Measurements from ENCODE around the gene GALNT10.

GALNT10 gene

GRCh38 chr5:154447089-154447725 lies 256.7 kb downstream of the GALNT10 start:
- no peak for DNase-seq

GRCh38 chr5:154449786-154450185 lies 259.3 kb downstream of the GALNT10 start:
- no peak for DNase-seq

- no peak for DNase-seq
These were observed 261.4 kb downstream of the GALNT10 start for GRCh38 chr5:154451957-154452356.

DNA sequence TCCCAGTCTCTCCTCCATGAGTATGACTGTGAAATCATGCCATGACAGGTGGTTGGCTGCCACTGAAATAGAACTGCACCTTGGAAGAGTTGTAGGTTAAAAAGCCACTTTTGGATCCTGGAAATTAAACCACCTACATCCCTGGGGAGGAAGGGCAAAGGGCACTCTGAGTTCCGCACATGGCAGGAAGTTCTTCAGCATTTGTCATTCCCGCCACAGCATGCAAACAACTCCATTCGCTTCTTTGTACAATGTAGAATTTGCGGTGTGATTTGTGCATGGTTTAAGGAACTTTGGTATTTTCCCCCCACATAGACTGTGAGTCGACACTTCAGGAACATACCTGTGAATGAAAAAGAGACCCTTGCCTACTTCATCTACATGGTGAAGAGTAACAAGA lies 265.1 kb downstream of the GALNT10 start:
- no peak for DNase-seq

DNA sequence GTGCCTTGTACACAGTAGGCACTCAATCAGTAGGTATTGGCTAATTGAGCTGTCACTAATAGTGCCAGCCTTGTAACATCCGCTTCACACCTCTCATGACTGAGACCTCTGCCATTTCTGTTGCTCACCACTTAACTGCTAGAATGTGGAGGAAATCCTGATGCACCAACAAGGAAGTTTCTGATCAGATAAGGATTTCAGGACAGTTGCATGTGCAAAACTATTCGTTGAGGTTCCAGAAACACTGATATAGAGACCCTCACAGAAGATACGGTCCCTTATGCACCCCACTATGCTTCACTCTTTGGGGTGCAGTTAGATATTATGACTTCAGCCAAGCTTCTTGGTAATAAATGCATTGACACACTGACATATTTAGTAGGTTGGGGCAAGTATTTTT lies 266.0 kb downstream of the GALNT10 start:
- no peak for DNase-seq

DNA sequence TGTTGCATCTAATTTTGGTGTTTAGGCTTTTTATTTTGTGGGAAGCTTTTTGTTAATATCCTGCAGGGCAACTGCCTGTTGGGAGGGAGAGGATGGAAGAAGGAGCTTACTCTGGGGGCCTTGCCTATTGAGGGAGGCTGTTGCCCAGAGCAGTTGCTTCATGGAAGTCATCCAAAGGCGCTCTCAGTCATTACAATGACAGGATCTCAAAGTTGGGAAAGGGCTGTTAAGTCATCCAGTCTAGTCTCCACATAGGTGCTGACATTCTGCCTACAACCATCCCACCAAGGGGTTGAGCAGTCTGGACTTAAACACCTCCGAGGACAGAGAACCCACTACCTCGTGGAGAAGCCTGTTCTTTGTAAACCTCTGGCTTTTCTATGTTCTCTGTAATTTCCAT lies 268.5 kb downstream of the GALNT10 start:
- no peak for DNase-seq

- DNase-seq = no peak
These were observed 269.6 kb downstream of the GALNT10 start for GRCh38 chr5:154460172-154460571.

DNA sequence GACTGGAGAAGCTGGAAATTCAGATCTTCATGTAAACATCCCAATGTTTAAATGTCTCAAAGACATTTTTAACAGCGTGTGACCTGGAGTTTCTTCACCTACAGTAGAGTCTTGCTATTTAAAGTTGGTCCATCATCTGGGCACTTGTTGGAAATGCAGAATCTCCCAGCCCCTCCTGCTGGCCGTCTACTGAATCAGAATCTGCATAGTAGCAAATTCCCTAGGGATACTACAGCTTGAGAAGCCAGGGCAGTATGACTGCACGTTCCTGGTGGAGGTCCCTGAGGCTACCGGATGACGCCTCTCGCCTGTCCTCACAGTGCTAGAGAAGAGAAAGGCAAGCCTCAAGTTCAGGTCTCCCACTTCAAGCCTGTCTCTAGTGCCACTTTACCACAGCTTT lies 271.0 kb downstream of the GALNT10 start:
- DNase-seq = peak; percentile 30

DNA sequence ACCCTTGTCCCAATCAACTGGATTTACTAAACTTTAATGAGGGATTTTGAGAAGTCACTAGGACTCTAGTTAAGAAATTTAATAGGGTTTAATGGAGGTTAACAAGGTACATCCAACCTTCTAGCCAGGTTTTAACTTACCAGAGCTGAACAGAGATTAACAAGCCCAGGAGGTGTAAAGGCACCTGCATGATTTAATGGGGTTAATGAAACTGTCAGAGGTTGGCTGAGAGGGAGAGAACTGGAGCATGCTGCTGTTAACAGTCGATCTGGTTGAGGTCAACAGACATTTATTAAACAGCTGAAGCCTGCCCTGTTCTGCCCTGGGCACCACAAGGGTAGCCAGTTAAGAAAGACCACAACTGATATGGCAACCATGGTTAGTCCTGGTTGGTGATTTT lies 273.9 kb downstream of the GALNT10 start:
- DNase-seq = no peak

GRCh38 chr5:154465169-154465568 lies 274.6 kb downstream of the GALNT10 start:
- DNase-seq = peak; percentile 50

- no peak for DNase-seq
These were observed 275.6 kb downstream of the GALNT10 start for GRCh38 chr5:154466147-154466546.

GRCh38 chr5:154466671-154467070 lies 276.1 kb downstream of the GALNT10 start:
- peak; percentile 23 for DNase-seq

DNA sequence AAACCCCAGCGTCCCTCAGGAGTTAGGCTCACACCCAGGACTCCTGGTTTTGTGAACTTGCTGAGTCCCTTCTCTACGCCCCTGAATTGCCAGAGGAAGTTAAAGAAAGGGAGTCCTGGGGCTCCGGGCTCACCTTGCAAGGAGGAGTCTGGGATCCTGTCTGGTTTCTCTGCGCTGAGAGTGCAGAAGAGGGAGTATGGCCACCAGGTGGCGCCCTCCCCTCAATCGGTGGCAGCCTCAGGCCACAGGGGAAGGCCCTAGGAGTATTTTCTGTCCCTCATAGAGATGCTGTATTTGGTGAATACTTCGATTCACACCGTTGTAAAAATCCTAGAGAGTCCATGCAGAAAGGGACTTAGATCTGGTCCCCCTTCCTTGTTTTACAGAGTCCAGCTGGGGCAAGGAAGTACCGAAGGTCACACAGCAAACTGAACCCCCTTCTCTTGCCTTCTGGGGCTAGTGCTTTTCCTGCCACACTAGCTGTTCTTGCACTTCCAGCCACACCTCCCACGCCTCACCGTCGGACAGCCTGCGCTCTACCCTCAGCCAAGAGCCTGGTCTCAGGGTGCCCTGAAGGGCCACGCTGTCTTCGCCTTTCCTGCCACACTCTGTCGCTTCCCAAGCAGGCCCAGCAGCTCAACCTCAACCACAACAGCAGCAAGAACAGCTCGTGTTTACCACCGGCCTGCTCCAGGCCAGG lies 277.3 kb downstream of the GALNT10 start:
- DNase-seq = peak; percentile 53

DNA sequence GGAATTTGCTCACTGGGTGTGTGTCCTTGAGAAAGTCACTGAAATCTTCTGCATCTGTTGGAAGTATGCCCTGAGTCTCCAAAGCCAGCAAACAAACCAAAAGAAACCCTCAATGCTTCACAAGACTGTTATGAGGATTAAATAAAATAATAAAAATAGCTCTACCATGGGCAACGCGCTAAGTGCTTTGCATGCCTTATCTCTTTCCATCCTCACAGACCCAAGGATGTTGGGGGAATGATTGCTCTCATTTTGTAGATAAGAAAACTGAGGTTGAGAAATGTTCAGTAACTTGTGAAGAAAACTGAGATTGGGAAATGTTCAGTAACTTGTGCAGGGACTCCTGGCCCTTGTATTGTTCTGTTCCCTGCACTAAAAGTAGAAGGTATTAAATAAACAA lies 279.6 kb downstream of the GALNT10 start:
- DNase-seq = no peak
